HG03521 (cell line): ENCODE results near the gene SDK1.

Experiments
- ATAC-seq: cut with Tn5 transposase; IDR thresholded peaks from one replicate; pipeline ENCODE4 v1.9.1; 2021; ENCODE audit warnings: mild to moderate bottlenecking, moderate library complexity; ENCODE audit not compliant: unreplicated experiment

Gene SDK1

GRCh38 chr7:4179688-4180380 is 878.8 kb downstream of the SDK1 start:
- ATAC-seq, result no peak

- no peak for ATAC-seq
Observed at GRCh38 chr7:4181446-4181845, 880.4 kb downstream of the SDK1 start.

GRCh38 chr7:4182605-4183300 is 881.7 kb downstream of the SDK1 start:
- no peak for ATAC-seq

- ATAC-seq, result no peak
Observed at GRCh38 chr7:4184653-4185052, 883.6 kb downstream of the SDK1 start.

GRCh38 chr7:4185136-4185535 is 884.1 kb downstream of the SDK1 start:
- no peak for ATAC-seq

- no peak for ATAC-seq
Observed at GRCh38 chr7:4185721-4186512, 884.9 kb downstream of the SDK1 start.

GRCh38 chr7:4186513-4186780 is 885.4 kb downstream of the SDK1 start:
- no peak for ATAC-seq

- ATAC-seq, result no peak
Observed at GRCh38 chr7:4188651-4189050, 887.6 kb downstream of the SDK1 start.

- ATAC-seq, result no peak
Observed at GRCh38 chr7:4189131-4189570, 888.1 kb downstream of the SDK1 start.

- no peak for ATAC-seq
Observed at GRCh38 chr7:4190010-4190981, 889.2 kb downstream of the SDK1 start.

GRCh38 chr7:4191046-4191445 is 890.0 kb downstream of the SDK1 start:
- ATAC-seq, result no peak

- no peak for ATAC-seq
Observed at GRCh38 chr7:4191525-4191924, 890.5 kb downstream of the SDK1 start.

GRCh38 chr7:4195660-4196059 is 894.6 kb downstream of the SDK1 start:
- ATAC-seq, result no peak

GRCh38 chr7:4196121-4196819 is 895.2 kb downstream of the SDK1 start:
- ATAC-seq, result no peak

- ATAC-seq, result no peak
Observed at GRCh38 chr7:4198301-4198700, 897.2 kb downstream of the SDK1 start.

GRCh38 chr7:4200546-4201094 is 899.6 kb downstream of the SDK1 start:
- ATAC-seq, result no peak

- no peak for ATAC-seq
Observed at GRCh38 chr7:4201566-4201965, 900.5 kb downstream of the SDK1 start.

GRCh38 chr7:4202154-4202736 is 901.2 kb downstream of the SDK1 start:
- ATAC-seq, result no peak

- no peak for ATAC-seq
Observed at GRCh38 chr7:4202954-4203353, 901.9 kb downstream of the SDK1 start.
